AG04450 (cell line): ENCODE measurements around the gene PIGA. TPM values are rescaled to one million over a fixed set of nuclear protein-coding genes. Genes with fewer than 3 reads are reported as not detected.

Source experiments
- CTCF ChIA-PET: fragments of 300-600, 350-600 bp; formaldehyde crosslinking; extraction: SDS; loops from one replicate; lab custom pipeline; 2022; ENCODE audit warnings: antibody characterized with exemption, inconsistent platforms; lab: Charles Lee
- POLR2A ChIA-PET: fragments of 350-600 bp; formaldehyde crosslinking; extraction: SDS; loops from one replicate; lab custom pipeline; 2021; ENCODE audit warnings: antibody characterized with exemption, inconsistent platforms; lab: Yijun Ruan, JAX
- DNase-seq: peaks from one replicate; pipeline ENCODE4 v3.0.0-alpha.2; 2011; ENCODE audit warnings: low read depth, low spot score
- H3K27ac ChIP-seq: one replicate; pipeline ENCODE4 v1.5.1; 2012; ENCODE audit warnings: low read depth, low read length, control low read depth
- H3K27me3 ChIP-seq: one replicate; pipeline ENCODE4 v1.6.0; 2012; ENCODE audit warnings: low read length; ENCODE audit not compliant: control insufficient read depth, insufficient read depth
- H3K4me3 ChIP-seq: 2 replicates; pipeline ENCODE4 v1.5.1; 2011; ENCODE audit warnings: mild to moderate bottlenecking, low read depth, low read length, control low read depth
- H3K9me3 ChIP-seq: 2 replicates; pipeline ENCODE4 v1.5.1; 2012; ENCODE audit warnings: low read length; ENCODE audit not compliant: control insufficient read depth, insufficient read depth
- polyA plus RNA-seq: library from polyadenylated mRNA; depleted of rRNA; stranded (reverse); fragments of >200 nt; gene quantifications from 2 replicates; pipeline ENCODE4 v1.2.3, GENCODE V29; 2011
- TF ChIP-seq, protein P1 (sequence below): IDR thresholded peaks from 2 replicates; pipeline ENCODE4 v1.5.1; 2011; ENCODE audit warnings: low read depth, low read length, control low read depth, inconsistent platforms

The PIGA gene
- polyA plus RNA-seq, 1 experiment = 4.2 TPM

DNA sequence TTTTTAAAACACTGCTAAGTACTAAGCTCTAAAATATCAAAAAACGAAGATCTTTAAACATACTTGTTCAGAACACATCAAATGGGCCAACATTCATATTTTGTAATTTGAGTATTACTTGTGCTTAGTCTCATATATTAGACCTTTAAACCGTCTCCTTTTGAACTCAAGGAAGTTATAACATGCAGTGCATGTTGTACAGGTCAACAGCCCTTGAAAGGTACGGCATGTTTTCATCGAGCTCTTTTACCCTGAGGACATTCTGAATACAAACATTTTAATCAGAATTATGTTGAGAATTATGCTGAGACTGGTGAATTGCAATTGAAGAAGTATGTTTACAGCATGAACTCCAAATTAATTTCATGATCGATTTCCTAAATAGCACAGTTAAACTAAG is 12.9 kb downstream of the PIGA start:
- Histone ChIP-seq H3K4me3 (no peak overlapping the region), H3K9me3 (no peaks in the 10 kb centered on the region), H3K27ac (no peak overlapping the region), H3K27me3 (no peaks in the 10 kb centered on the region)
- TF ChIP-seq, protein P1, sequence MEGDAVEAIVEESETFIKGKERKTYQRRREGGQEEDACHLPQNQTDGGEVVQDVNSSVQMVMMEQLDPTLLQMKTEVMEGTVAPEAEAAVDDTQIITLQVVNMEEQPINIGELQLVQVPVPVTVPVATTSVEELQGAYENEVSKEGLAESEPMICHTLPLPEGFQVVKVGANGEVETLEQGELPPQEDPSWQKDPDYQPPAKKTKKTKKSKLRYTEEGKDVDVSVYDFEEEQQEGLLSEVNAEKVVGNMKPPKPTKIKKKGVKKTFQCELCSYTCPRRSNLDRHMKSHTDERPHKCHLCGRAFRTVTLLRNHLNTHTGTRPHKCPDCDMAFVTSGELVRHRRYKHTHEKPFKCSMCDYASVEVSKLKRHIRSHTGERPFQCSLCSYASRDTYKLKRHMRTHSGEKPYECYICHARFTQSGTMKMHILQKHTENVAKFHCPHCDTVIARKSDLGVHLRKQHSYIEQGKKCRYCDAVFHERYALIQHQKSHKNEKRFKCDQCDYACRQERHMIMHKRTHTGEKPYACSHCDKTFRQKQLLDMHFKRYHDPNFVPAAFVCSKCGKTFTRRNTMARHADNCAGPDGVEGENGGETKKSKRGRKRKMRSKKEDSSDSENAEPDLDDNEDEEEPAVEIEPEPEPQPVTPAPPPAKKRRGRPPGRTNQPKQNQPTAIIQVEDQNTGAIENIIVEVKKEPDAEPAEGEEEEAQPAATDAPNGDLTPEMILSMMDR = no peak
- ChIA-PET POLR2A (no interaction called here), CTCF (no interaction called here)
- no peak for DNase-seq

DNA sequence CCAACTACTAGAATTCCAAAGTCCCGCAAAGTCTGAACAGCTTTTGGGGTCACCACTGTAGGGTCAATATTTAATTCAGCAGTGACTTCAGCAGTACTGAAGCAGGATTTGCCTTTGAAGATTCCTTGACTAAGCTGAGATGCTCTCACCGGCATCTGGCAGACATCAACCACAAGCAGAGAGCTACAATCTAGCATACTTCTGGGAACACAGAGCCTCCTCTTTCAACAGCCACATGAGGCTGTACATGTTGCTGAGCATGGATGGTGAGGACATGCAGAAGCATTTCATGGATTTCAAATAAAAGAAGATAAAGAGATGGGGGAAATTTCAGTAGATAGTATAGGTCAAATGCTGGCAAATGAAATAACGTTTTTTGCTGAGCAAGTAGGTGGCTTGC is 13.3 kb downstream of the PIGA start:
- no peaks in the 10 kb centered on the region for H3K9me3 ChIP-seq
- TF ChIP-seq, protein P1 = no peak
- H3K4me3 ChIP-seq = no peak overlapping the region
- ChIA-PET CTCF (no interaction called here), POLR2A (no interaction called here)
- DNase-seq = no peak
- H3K27ac ChIP-seq = no peak overlapping the region
- no peaks in the 10 kb centered on the region for H3K27me3 ChIP-seq

DNA sequence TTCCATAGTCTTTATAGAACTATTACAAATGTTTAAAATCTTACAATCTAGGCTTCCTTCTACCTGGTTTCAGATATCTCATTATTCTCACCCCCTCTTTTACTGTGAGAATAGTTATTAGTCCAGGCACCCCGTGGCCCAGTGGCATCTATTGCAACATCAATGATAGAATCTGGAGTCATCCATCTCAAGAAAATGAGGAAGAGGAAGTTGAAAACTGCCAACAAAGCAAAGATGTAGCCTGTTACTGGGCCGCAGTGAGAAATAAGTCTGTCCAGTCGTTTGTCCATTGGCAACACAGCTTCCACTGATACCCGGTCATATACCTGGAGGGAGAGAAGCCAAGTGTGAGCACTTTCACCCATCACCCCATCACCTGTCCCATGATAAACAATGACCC is 13.9 kb downstream of the PIGA start:
- no peaks in the 10 kb centered on the region for H3K27me3 ChIP-seq
- CTCF ChIA-PET = no interaction called here

DNA sequence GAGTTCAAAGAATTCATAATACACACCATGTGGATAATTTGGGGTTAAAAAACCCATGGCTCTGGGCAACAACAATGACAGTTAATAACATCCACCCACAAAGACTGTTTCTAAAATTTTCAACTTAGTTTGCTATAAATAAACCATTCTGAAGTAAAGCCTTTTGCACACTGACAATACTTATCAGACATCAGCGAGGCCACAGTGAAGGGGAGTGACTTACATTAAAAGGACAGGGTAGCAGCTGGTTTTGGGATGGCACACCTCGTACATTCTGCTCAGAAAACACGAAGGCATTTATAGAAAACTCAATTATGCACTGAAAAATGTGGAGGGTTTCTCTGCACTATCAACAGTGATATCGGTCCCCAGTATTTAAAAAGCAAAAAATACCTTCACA is 15.0 kb downstream of the PIGA start:
- TF ChIP-seq, protein P1 = no peak
- Histone ChIP-seq H3K27me3 (no peaks in the 10 kb centered on the region), H3K4me3 (no peak overlapping the region), H3K27ac (no peak overlapping the region), H3K9me3 (no peaks in the 10 kb centered on the region)
- ChIA-PET POLR2A (no interaction called here), CTCF (no interaction called here)
- DNase-seq = no peak

More for the DNA sequence above, 13.9 kb downstream of the PIGA start:
- POLR2A ChIA-PET = no interaction called here
- Histone ChIP-seq H3K9me3 (no peaks in the 10 kb centered on the region), H3K27ac (no peak overlapping the region), H3K4me3 (no peak overlapping the region)
- TF ChIP-seq, protein P1 = no peak
- no peak for DNase-seq

DNA sequence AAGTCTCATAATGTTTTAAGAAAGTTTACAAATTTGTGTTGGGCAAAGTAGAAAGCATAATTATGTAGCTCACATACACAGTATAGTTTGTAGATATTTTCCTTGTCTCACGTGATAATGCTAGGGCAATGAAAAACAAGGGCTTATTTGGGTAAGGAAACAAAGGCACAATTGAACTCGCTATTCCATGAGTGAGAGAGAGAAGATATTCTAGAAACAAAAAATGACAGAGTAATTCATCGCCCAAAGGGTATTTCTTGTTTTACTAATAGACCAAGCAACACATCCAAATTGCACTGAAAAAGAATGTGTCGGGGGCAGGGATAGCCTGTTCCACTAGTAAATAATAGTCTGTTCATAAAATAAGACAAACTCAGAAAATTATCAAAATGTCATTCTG is 16.2 kb downstream of the PIGA start:
- CTCF ChIA-PET = no interaction called here
- TF ChIP-seq, protein P1 = no peak
- DNase-seq = no peak
- H3K9me3 ChIP-seq = no peaks in the 10 kb centered on the region
- no peak overlapping the region for H3K4me3 ChIP-seq
- H3K27me3 ChIP-seq = no peaks in the 10 kb centered on the region
- POLR2A ChIA-PET = no interaction called here
- H3K27ac ChIP-seq = no peak overlapping the region
